ENCODE results near the gene DCDC2C. TPM values are rescaled to one million over a fixed set of nuclear protein-coding genes. Genes with fewer than 3 reads are reported as not detected.
A peak's percentile ranks its signal among the peaks of the same experiment; 100 is the strongest.

The DCDC2C gene
- polyA plus RNA-seq, 2 of the 4 experiments (the other 2 are of a cell fraction), result not detected

- Histone ChIP-seq H3K9me3 (0 out of 3 replicates have a peak, but pooled peaks cover 12% of the 10 kb centered on the region), H3K27ac (no peak overlapping the region), H3K4me2 (no peak overlapping the region), H3K4me3 (no peak overlapping the region), H3K4me1 (no peaks in the 10 kb centered on the region; the same call in 2 of the 3 replicates)
- CTCF ChIA-PET, result interaction anchor here (0.6 to 6.8 kb wide), 6 partner anchors 21 to 1360 kb away, joined by 3 to 66 read pairs (median 8); no protein-coding TSS in a partner anchor
- no peak for FAIRE-seq
- POLR2A ChIA-PET, result no interaction called here
- 52% methylated on average over 10 of the region's 10 CpGs for WGBS (ENCODE audit: missing lambda C conversion rate)
- DNase-seq (ENCODE audit: low read depth in 1 of 2, low spot score in 1 of 2), result no peak
- TF ChIP-seq CHD2 (IDR thresholded peaks at IDR 0.05; ENCODE audit: low read length, partially characterized antibody), result no peak
- no peak for TF ChIP-seq RCOR1 (IDR thresholded peaks at IDR 0.05; ENCODE audit: low read depth, low read length)
- TF ChIP-seq HEYL (CRISPR knock-in tag; IDR thresholded peaks at IDR 0.05), result no peak
- TF ChIP-seq EHMT2 (IDR thresholded peaks at IDR 0.05; ENCODE audit: low read depth), result no peak
- ATAC-seq, result no peak
Observed at GRCh38 chr2:3806168-3806567, 102.8 kb downstream of the DCDC2C start.

DNA sequence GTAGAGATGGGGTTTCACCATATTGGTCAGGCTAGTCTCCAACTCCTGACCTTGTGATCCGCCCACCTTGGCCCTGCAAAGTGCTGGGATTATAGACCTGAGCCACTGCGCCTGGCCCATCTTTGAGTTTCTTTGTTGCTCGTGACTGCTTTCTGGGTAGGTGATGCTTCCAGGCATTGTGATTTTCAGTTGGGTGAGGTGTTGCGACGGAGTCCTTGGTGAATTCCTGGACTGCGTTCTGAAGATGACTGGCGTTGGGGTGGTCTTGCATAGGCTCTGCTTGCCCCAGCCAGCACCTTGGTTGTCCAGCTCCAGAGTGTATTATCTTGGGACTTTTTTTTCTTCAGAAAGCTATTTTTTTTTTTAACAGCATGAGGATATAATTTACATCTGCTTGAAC is 103.4 kb downstream of the DCDC2C start:
- no peak overlapping the region for H3K4me3 ChIP-seq
- DNase-seq (ENCODE audit: low read depth in 1 of 2, low spot score in 1 of 2), result no peak
- ChIA-PET POLR2A (no interaction called here), CTCF (interaction anchor here (1.0 to 6.8 kb wide), 6 partner anchors 21 to 115 kb away, joined by 3 to 66 read pairs (median 8); no protein-coding TSS in a partner anchor)
- 0 out of 3 replicates have a peak, but pooled peaks cover 12% of the 10 kb centered on the region for H3K9me3 ChIP-seq
- H3K27ac ChIP-seq, result no peak overlapping the region
- H3K4me2 ChIP-seq, result no peak overlapping the region
- 83% methylated on average over 7 of the region's 7 CpGs for WGBS (ENCODE audit: missing lambda C conversion rate)
- TF ChIP-seq JUNB (IDR thresholded peaks at IDR 0.05) (no peak), ZFP36 (IDR thresholded peaks at IDR 0.05; ENCODE audit: borderline replicate concordance, partially characterized antibody) (no peak), HOXB5 (CRISPR knock-in tag; IDR thresholded peaks at IDR 0.05) (no peak), ZC3H11A (IDR thresholded peaks at IDR 0.05) (no peak), ESRRA (IDR thresholded peaks at IDR 0.05; ENCODE audit: borderline replicate concordance, low read length) (no peak), MAZ (IDR thresholded peaks at IDR 0.05; ENCODE audit: borderline replicate concordance, low read depth, low read length) (no peak)
- no peak for ATAC-seq
- no peak for FAIRE-seq
- no peaks in the 10 kb centered on the region; the same call in 2 of the 3 replicates for H3K4me1 ChIP-seq

DNA sequence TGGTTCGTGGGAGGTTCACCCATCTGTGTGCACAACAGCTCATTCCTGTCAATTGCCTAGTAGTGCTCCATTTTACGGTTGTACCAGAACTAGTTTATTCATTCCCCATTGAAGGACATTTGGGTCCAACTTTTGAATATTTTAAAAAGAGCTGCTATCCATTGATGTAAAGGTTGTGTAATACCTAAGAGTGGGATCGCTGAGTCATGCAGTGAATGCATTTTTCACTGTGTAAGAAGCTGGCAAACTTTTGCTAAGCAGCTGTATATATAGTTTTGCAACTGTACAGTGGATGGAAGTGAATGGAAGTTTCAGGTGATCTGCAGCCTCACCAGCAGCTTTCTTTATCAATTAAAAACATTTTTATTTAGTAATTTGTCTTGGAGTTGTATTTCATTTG is 104.5 kb downstream of the DCDC2C start:
- Histone ChIP-seq H3K27ac (peak overlapping the region; percentile 46 to 60; a peak in 4 of 6 replicates), H3K4me2 (no peak overlapping the region), H3K4me3 (no peak overlapping the region), H3K9me3 (0 out of 3 replicates have a peak, but pooled peaks cover 12% of the 10 kb centered on the region), H3K4me1 (no peaks in the 10 kb centered on the region; the same call in 2 of the 3 replicates)
- no peak for TF ChIP-seq HDAC2 (IDR thresholded peaks at IDR 0.05)
- TF ChIP-seq CEBPB (IDR thresholded peaks at IDR 0.05), result peak in 1 of 2 experiments; percentile 77; a peak in 2 of 4 replicates
- TF ChIP-seq FOSL2 (IDR thresholded peaks at IDR 0.05), result no peak
- peak; percentile 31; the same call in 1 of the 2 replicates for TF ChIP-seq FOSL2 (CRISPR knock-in tag; IDR thresholded peaks at IDR 0.05)
- TF ChIP-seq NFE2L2 (conservative IDR thresholded peaks at IDR 0.05; ENCODE audit: low read length), result peak; percentile 75
- TF ChIP-seq MAFK (IDR thresholded peaks at IDR 0.05; ENCODE audit: partially characterized antibody), result peak; percentile 63
- no peak for TF ChIP-seq RAD21 (conservative IDR thresholded peaks at IDR 0.05 in 1 of 2, IDR thresholded peaks at IDR 0.05 in 1 of 2)
- POLR2A ChIA-PET, result no interaction called here
- CTCF ChIA-PET, result interaction anchor here (0.9 to 6.8 kb wide), 5 partner anchors 18 to 79 kb away, joined by 3 to 66 read pairs (median 5); no protein-coding TSS in a partner anchor
- DNase-seq (ENCODE audit: low read depth in 1 of 2, low spot score in 1 of 2) (peak in 1 of 2 experiments; percentile 62), ATAC-seq (0 out of 6 replicates have a peak, but pooled peaks of 1 of the 2 experiments have one; percentile 37), FAIRE-seq (no peak)
- WGBS (ENCODE audit: missing lambda C conversion rate), result 40% methylated on average over 3 of the region's 3 CpGs

GRCh38 chr2:3814706-3815245 is 111.4 kb downstream of the DCDC2C start:
- ATAC-seq (no peak), FAIRE-seq (no peak), DNase-seq (ENCODE audit: low read depth in 1 of 2, low spot score in 1 of 2) (no peak)
- Histone ChIP-seq H3K4me2 (no peak overlapping the region), H3K27ac (no peak overlapping the region), H3K4me1 (no peaks in the 10 kb centered on the region), H3K9me3 (0 out of 3 replicates have a peak, but pooled peaks cover 6% of the 10 kb centered on the region), H3K4me3 (no peak overlapping the region)
- WGBS (ENCODE audit: missing lambda C conversion rate), result 17% methylated on average over 7 of the region's 7 CpGs
- POLR2A ChIA-PET, result no interaction called here
- no peak for TF ChIP-seq GATA3 (IDR thresholded peaks at IDR 0.05; ENCODE audit: borderline replicate concordance)
- TF ChIP-seq, protein P1, sequence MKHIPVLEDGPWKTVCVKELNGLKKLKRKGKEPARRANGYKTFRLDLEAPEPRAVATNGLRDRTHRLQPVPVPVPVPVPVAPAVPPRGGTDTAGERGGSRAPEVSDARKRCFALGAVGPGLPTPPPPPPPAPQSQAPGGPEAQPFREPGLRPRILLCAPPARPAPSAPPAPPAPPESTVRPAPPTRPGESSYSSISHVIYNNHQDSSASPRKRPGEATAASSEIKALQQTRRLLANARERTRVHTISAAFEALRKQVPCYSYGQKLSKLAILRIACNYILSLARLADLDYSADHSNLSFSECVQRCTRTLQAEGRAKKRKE (CRISPR knock-in tag; IDR thresholded peaks at IDR 0.05; ENCODE audit: low read depth), result no peak
- TF ChIP-seq FOSL2 (IDR thresholded peaks at IDR 0.05), result no peak
- no peak for TF ChIP-seq FOSL2 (CRISPR knock-in tag; IDR thresholded peaks at IDR 0.05)
- no peak for TF ChIP-seq HOXB13 (CRISPR knock-in tag; IDR thresholded peaks at IDR 0.05; ENCODE audit: low read depth)
- TF ChIP-seq E2F6 (IDR thresholded peaks at IDR 0.05; ENCODE audit: borderline replicate concordance, low read depth), result no peak
- TF ChIP-seq JUNB (IDR thresholded peaks at IDR 0.05), result no peak
- no peak for TF ChIP-seq NFE2L2 (conservative IDR thresholded peaks at IDR 0.05; ENCODE audit: low read length)
- TF ChIP-seq EHMT2 (IDR thresholded peaks at IDR 0.05; ENCODE audit: low read depth), result no peak
- TF ChIP-seq USF2 (IDR thresholded peaks at IDR 0.05), result no peak
- TF ChIP-seq SREBF2 (IDR thresholded peaks at IDR 0.05), result no peak
- no peak for TF ChIP-seq CBX2 (IDR thresholded peaks at IDR 0.05; ENCODE audit: borderline replicate concordance, low read depth)
- no peak for TF ChIP-seq CHD2 (IDR thresholded peaks at IDR 0.05; ENCODE audit: low read length, partially characterized antibody)
- TF ChIP-seq, protein P2, sequence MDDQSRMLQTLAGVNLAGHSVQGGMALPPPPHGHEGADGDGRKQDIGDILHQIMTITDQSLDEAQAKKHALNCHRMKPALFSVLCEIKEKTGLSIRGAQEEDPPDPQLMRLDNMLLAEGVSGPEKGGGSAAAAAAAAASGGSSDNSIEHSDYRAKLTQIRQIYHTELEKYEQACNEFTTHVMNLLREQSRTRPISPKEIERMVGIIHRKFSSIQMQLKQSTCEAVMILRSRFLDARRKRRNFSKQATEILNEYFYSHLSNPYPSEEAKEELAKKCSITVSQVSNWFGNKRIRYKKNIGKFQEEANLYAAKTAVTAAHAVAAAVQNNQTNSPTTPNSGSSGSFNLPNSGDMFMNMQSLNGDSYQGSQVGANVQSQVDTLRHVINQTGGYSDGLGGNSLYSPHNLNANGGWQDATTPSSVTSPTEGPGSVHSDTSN (IDR thresholded peaks at IDR 0.05), result no peak
- TF ChIP-seq POLR2AphosphoS2 (conservative IDR thresholded peaks at IDR 0.05; ENCODE audit: low read length), result no peak
- CTCF ChIA-PET, result interaction anchor here (0.7 to 2.0 kb wide), 2 partner anchors 12 kb away, joined by 4 to 6 read pairs; no protein-coding TSS in a partner anchor

All from A549 (cell line).